ENCODE data around the gene POFUT1.

POFUT1 gene

GRCh38 chr20:32208499-32209154 lies 947 bp downstream of the POFUT1 start:
- DNase-seq: no peak

GRCh38 chr20:32209850-32210605 lies 2.3 kb downstream of the POFUT1 start:
- DNase-seq: no peak

GRCh38 chr20:32213870-32214269 lies 6.2 kb downstream of the POFUT1 start:
- no peak for DNase-seq

- no peak for DNase-seq
Observed at GRCh38 chr20:32215147-32215546, 7.5 kb downstream of the POFUT1 start.

GRCh38 chr20:32215729-32216128 lies 8.0 kb downstream of the POFUT1 start:
- no peak for DNase-seq

GRCh38 chr20:32216179-32217142 lies 8.8 kb downstream of the POFUT1 start:
- DNase-seq: no peak

- no peak for DNase-seq
Observed at GRCh38 chr20:32218156-32218900, 10.6 kb downstream of the POFUT1 start.

- no peak for DNase-seq
Observed at GRCh38 chr20:32224463-32224862, 16.8 kb downstream of the POFUT1 start.

GRCh38 chr20:32226391-32226790 lies 18.7 kb downstream of the POFUT1 start:
- DNase-seq: no peak

GRCh38 chr20:32227306-32227705 lies 19.6 kb downstream of the POFUT1 start:
- no peak for DNase-seq

- DNase-seq: no peak
Observed at GRCh38 chr20:32227744-32228688, 20.3 kb downstream of the POFUT1 start.

- DNase-seq: no peak
Observed at GRCh38 chr20:32229251-32229747, 21.6 kb downstream of the POFUT1 start.

- no peak for DNase-seq
Observed at GRCh38 chr20:32230707-32231106, 23.0 kb downstream of the POFUT1 start.

- no peak for DNase-seq
Observed at GRCh38 chr20:32231245-32231644, 23.6 kb downstream of the POFUT1 start.

GRCh38 chr20:32231847-32232246 lies 24.2 kb downstream of the POFUT1 start:
- peak; percentile 29 for DNase-seq

- no peak for DNase-seq
Observed at GRCh38 chr20:32232326-32232886, 24.7 kb downstream of the POFUT1 start.

- no peak for DNase-seq
Observed at GRCh38 chr20:32233286-32233685, 25.6 kb downstream of the POFUT1 start.

- DNase-seq: no peak
Observed at GRCh38 chr20:32234135-32234808, 26.6 kb downstream of the POFUT1 start.

- no peak for DNase-seq
Observed at GRCh38 chr20:32235331-32236047, 27.8 kb downstream of the POFUT1 start.

All from activated T-cell treated with anti-CD3 and anti-CD28 coated beads, Interleukin-2, amount 50 U/mL, for 1 hour (primary cell).